HepG2 (cell line): ENCODE data around the gene NIPAL1. TPM values are rescaled to one million over a fixed set of nuclear protein-coding genes. Genes with fewer than 3 reads are reported as not detected.

Experiments used
- ARID5B ChIP-seq: IDR thresholded peaks from 2 replicates; pipeline ENCODE4 v1.4.0; 2020; ENCODE audit warnings: mild to moderate bottlenecking, missing genetic modification reagents
- BCL6 ChIP-seq: IDR thresholded peaks from 2 replicates; pipeline ENCODE4 v1.6.1; 2016; ENCODE audit warnings: missing genetic modification reagents, missing compliant biosample characterization
- CBFB ChIP-seq: sonication (generic); formaldehyde crosslinking; IDR thresholded peaks from 2 replicates; pipeline ENCODE4 v1.4.0; 2020; ENCODE audit warnings: missing genetic modification reagents
- HOMEZ ChIP-seq: IDR thresholded peaks from 2 replicates; pipeline ENCODE4 v1.6.1; 2016; ENCODE audit warnings: low read depth
- HOXA7 ChIP-seq: sonication (generic); formaldehyde crosslinking; IDR thresholded peaks from 2 replicates; pipeline ENCODE4 v1.8.1; 2022; ENCODE audit warnings: mild to moderate bottlenecking, missing genetic modification reagents, moderate library complexity
- KAT8 ChIP-seq: IDR thresholded peaks from 2 replicates; pipeline ENCODE4 v1.6.1; 2016; ENCODE audit warnings: missing genetic modification reagents, missing compliant biosample characterization
- KLF9 ChIP-seq: IDR thresholded peaks from 2 replicates; pipeline ENCODE4 v1.6.1; 2016; ENCODE audit warnings: low read depth
- KMT2A ChIP-seq: sonication (generic); formaldehyde crosslinking; IDR thresholded peaks from 2 replicates; pipeline ENCODE4 v1.4.0; 2020; ENCODE audit warnings: missing genetic modification reagents
- PAXIP1 ChIP-seq: sonication (generic); formaldehyde crosslinking; conservative IDR thresholded peaks from 2 replicates; pipeline ENCODE4 v1.4.0; 2020; ENCODE audit warnings: mild to moderate bottlenecking, missing genetic modification reagents, moderate library complexity
- SPEN ChIP-seq: sonication (generic); formaldehyde crosslinking; IDR thresholded peaks from 2 replicates; pipeline ENCODE4 v1.5.1; 2020; ENCODE audit warnings: low read depth, mild to moderate bottlenecking, missing genetic modification reagents
- ZFP37 ChIP-seq: sonication (generic); formaldehyde crosslinking; IDR thresholded peaks from 2 replicates; pipeline ENCODE4 v1.4.0; 2020; ENCODE audit warnings: missing genetic modification reagents, borderline replicate concordance
- ZNF143 ChIP-seq: sonication (generic); formaldehyde crosslinking; IDR thresholded peaks from 2 replicates; pipeline ENCODE4 v1.4.0; 2020; ENCODE audit warnings: missing genetic modification reagents
- ZNF274 ChIP-seq: sonication (generic); formaldehyde crosslinking; IDR thresholded peaks from 2 replicates; pipeline ENCODE4 v1.5.1; 2020; ENCODE audit warnings: mild to moderate bottlenecking, missing genetic modification reagents
- ZNF281 ChIP-seq: sonication (generic); formaldehyde crosslinking; IDR thresholded peaks from 2 replicates; pipeline ENCODE4 v1.4.0; 2020; ENCODE audit warnings: missing genetic modification reagents, borderline replicate concordance
- ZNF850 ChIP-seq: sonication (generic); formaldehyde crosslinking; conservative IDR thresholded peaks from 2 replicates; pipeline ENCODE4 v1.9.0; 2021; ENCODE audit warnings: mild to moderate bottlenecking, missing genetic modification reagents
- ZNF879 ChIP-seq: sonication (generic); formaldehyde crosslinking; IDR thresholded peaks from 2 replicates; pipeline ENCODE4 v1.8.1; 2023; ENCODE audit warnings: missing genetic modification reagents
- ZSCAN25 ChIP-seq: sonication (generic); formaldehyde crosslinking; IDR thresholded peaks from 2 replicates; pipeline ENCODE4 v1.8.0; 2022; ENCODE audit warnings: mild to moderate bottlenecking, missing genetic modification reagents
- polyA plus RNA-seq, 8 experiments: library from polyadenylated mRNA; depleted of rRNA in 3 of 8; stranded (reverse) in 7 of 8; unstranded in 1 of 8; fragments of >200 nt; fragmentation: Illumina TruSeq in 4 of 8; extraction: Trizol in 4 of 8; gene quantifications; 2 replicates each; pipeline versions ENCODE4 v1.2.1 to v1.2.3, GENCODE V29; 2011 to 2016; ENCODE audit warnings: low read depth in 4 of 8, missing spikeins in 1 of 8, mixed read lengths in 1 of 8; ENCODE audit not compliant: insufficient read depth in 1 of 8
- total RNA-seq, 5 experiments: library from RNA; depleted of rRNA; stranded (reverse); fragments of >200 nt; fragmentation: Illumina TruSeq; extraction: Trizol; gene quantifications; 2 replicates each; pipeline ENCODE4 v1.2.3, GENCODE V29; 2016; ENCODE audit warnings: low read depth in 1 of 5

NIPAL1 gene
- total and polyA plus RNA-seq, 2 of the 13 experiments (the other 11 are each of a cell fraction or from before 2014, with no cell fraction given), result 1.4 to 3.4 TPM

- TF ChIP-seq ARID5B (CRISPR knock-in tag) (peak; percentile 59; the same call in 1 of the 2 replicates), ZNF143 (CRISPR knock-in tag) (no peak), ZNF281 (CRISPR knock-in tag) (peak; percentile 21; the same call in 1 of the 2 replicates), SPEN (CRISPR knock-in tag) (peak; percentile 48; the same call in 1 of the 2 replicates), KLF9 (no peak), KAT8 (CRISPR knock-in tag) (no peak), ZSCAN25 (CRISPR knock-in tag) (no peak; the same call in none of the 2 replicates), ZFP37 (CRISPR knock-in tag) (no peak), PAXIP1 (CRISPR knock-in tag) (peak; percentile 42; the same call in 1 of the 2 replicates), CBFB (CRISPR knock-in tag) (no peak), HOXA7 (no peak), ZNF274 (peak; percentile 64; the same call in 1 of the 2 replicates), KMT2A (CRISPR knock-in tag) (0 out of 2 replicates have a peak, but pooled peaks have one; percentile 38), HOMEZ (CRISPR knock-in tag) (no peak; the same call in 1 of the 2 replicates), ZNF850 (CRISPR knock-in tag) (no peak), ZNF879 (no peak), BCL6 (CRISPR knock-in tag) (0 out of 2 replicates have a peak, but pooled peaks have one; percentile 14)
These were observed at the start of gene NIPAL1, which contains the start of gene CNGA1 (continued) for GRCh38 chr4:48016141-48017107.
